Keratinocyte (primary cell): ENCODE results near the gene HPCAL1.
"Not testable (repeated sequence)": the region's sequence is repeated elsewhere in the genome, so short reads cannot be mapped to it uniquely, and the experiment has no call there.

ENCODE experiments used
- CTCF ChIP-seq, 3 experiments: IDR thresholded peaks in 1 of 3; conservative IDR thresholded peaks in 1 of 3; optimal IDR thresholded peaks in 1 of 3; 2 replicates in 2 of 3; 3 replicates in 1 of 3; pipeline versions ENCODE3 to v1.5.1; 2011; ENCODE audit warnings: low read length in 3 of 3, mild to moderate bottlenecking in 3 of 3, moderate library complexity in 2 of 3, control low read depth in 1 of 3, inconsistent platforms in 1 of 3; ENCODE audit not compliant: insufficient read depth in 2 of 3; ENCODE audit errors: extremely low read depth in 1 of 3
- EZH2 ChIP-seq: IDR thresholded peaks from one replicate; pipeline ENCODE4 v1.6.1; 2012; ENCODE audit warnings: inconsistent platforms, mild to moderate bottlenecking, low read length, moderate library complexity

DNA sequence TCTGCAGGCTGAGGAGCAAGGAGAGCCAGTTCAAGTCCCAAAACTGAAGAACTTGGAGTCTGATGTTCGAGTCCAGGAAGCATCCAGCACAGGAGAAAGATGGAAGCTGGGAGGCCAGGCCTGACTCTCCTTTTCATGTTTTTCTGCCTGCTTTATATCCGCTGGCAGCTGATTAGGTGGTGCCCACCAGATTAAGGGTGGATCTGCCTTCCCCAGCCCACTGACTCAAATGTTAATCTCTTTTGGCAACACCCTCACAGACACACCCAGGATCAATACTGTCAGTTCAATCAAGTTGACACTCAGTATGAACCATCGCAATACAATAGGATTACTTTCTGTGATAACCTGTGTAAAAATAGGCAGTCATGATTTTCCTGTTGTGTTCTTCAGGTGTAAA is 154.5 kb downstream of the HPCAL1 start:
- not testable (repeated sequence) for TF ChIP-seq CTCF (optimal IDR thresholded peaks at IDR 0.05 in 1 of 3, IDR thresholded peaks at IDR 0.05 in 1 of 3, conservative IDR thresholded peaks at IDR 0.05 in 1 of 3; ENCODE audit: extremely low read depth in 1 of 3, insufficient read depth in 2 of 3, low read length in 3 of 3); EZH2
